ENCODE results near the gene SUPT3H. TPM values are rescaled to one million over a fixed set of nuclear protein-coding genes. Genes with fewer than 3 reads are reported as not detected.

SUPT3H gene
- total RNA-seq, 3 donors from 2014 or later (not counting 1 experiment from before 2014, with no cell fraction given), result 7.3 to 10.9 (median 9.9) TPM

DNA sequence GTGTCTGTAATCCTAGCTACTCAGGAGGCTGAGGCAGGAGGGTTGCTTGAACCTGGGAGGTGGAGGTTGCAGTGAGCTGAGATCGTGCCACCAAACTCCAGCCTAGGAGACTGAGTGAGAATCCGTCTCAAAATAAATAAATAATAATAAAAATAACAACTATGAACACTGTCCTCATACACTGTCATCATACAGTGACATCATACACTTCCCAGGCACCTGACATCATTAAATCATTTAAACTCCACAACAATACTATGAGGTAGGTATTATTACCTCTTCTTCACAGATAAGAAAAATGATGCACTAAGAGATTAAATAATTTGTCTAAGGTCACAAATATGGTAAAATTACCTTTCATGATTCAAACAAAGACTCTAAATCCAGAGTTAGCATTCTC is 250.5 kb downstream of the SUPT3H start:
- no peak overlapping the region for H3K27ac ChIP-seq (ENCODE audit: low read length)
- H3K9me3 Mint-ChIP-seq, result no peaks in the 10 kb centered on the region
- 100% methylated on average over 1 of the region's 2 CpGs for WGBS (ENCODE audit: insufficient coverage)
- no peaks in the 10 kb centered on the region for H3K4me1 ChIP-seq (ENCODE audit: control insufficient read depth, insufficient read depth, low read length)
- no peaks in the 10 kb centered on the region for H3K9me3 ChIP-seq (ENCODE audit: control insufficient read depth, insufficient read depth, low read length)
- ATAC-seq (no peak), DNase-seq (no peak)
- no peaks in the 10 kb centered on the region for H3K36me3 Mint-ChIP-seq
- no peaks in the 10 kb centered on the region for H3K4me1 Mint-ChIP-seq
- no peak overlapping the region for H3K4me3 ChIP-seq (ENCODE audit: low read length)
- intact Hi-C loops (cut with micrococcal nuclease), result no loop called here
- TF ChIP-seq, protein P1, sequence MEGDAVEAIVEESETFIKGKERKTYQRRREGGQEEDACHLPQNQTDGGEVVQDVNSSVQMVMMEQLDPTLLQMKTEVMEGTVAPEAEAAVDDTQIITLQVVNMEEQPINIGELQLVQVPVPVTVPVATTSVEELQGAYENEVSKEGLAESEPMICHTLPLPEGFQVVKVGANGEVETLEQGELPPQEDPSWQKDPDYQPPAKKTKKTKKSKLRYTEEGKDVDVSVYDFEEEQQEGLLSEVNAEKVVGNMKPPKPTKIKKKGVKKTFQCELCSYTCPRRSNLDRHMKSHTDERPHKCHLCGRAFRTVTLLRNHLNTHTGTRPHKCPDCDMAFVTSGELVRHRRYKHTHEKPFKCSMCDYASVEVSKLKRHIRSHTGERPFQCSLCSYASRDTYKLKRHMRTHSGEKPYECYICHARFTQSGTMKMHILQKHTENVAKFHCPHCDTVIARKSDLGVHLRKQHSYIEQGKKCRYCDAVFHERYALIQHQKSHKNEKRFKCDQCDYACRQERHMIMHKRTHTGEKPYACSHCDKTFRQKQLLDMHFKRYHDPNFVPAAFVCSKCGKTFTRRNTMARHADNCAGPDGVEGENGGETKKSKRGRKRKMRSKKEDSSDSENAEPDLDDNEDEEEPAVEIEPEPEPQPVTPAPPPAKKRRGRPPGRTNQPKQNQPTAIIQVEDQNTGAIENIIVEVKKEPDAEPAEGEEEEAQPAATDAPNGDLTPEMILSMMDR (IDR thresholded peaks at IDR 0.05), result no peak
- no peaks in the 10 kb centered on the region for H3K27me3 ChIP-seq (ENCODE audit: control insufficient read depth, insufficient read depth, low read length)
- no peak overlapping the region for H3K27ac Mint-ChIP-seq
- no peaks in the 10 kb centered on the region for H3K36me3 ChIP-seq (ENCODE audit: control insufficient read depth, insufficient read depth, low read length)
- no peaks in the 10 kb centered on the region for H3K27me3 Mint-ChIP-seq (ENCODE audit: low read depth in 2 of 2)
- H3K4me3 Mint-ChIP-seq, result no peak overlapping the region

DNA sequence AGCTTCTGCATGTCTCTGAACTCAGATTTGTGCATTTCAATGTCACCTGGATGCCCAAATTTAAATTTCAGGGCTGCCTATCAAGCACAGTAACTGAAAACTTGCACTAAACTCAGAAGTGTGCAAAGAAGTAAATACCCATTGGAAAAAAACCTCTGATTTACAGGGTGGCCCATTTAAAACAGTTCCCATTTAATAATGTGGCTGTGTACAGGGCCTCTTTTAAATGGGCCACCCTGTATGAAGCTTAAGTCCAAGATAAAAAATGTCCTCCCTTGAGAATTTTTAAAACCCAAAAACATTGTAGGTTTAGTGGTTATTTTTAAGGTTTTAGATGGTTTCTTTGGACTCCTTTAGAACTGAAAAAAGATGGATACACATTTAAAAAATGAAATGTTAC is 251.7 kb downstream of the SUPT3H start:
- no peaks in the 10 kb centered on the region for H3K4me1 ChIP-seq (ENCODE audit: control insufficient read depth, insufficient read depth, low read length)
- no peak overlapping the region for H3K27ac ChIP-seq (ENCODE audit: low read length)
- H3K27me3 ChIP-seq (ENCODE audit: control insufficient read depth, insufficient read depth, low read length), result no peaks in the 10 kb centered on the region
- Mint-ChIP-seq H3K9me3 (no peaks in the 10 kb centered on the region), H3K27ac (no peak overlapping the region), H3K36me3 (no peaks in the 10 kb centered on the region), H3K4me1 (no peaks in the 10 kb centered on the region), H3K4me3 (no peak overlapping the region), H3K27me3 (ENCODE audit: low read depth in 2 of 2) (no peaks in the 10 kb centered on the region)
- TF ChIP-seq, protein P1 (IDR thresholded peaks at IDR 0.05), result no peak
- DNase-seq (no peak), ATAC-seq (no peak)
- H3K4me3 ChIP-seq (ENCODE audit: low read length), result no peak overlapping the region
- H3K36me3 ChIP-seq (ENCODE audit: control insufficient read depth, insufficient read depth, low read length), result no peaks in the 10 kb centered on the region
- intact Hi-C loops (cut with micrococcal nuclease), result no loop called here
- no peaks in the 10 kb centered on the region for H3K9me3 ChIP-seq (ENCODE audit: control insufficient read depth, insufficient read depth, low read length)

DNA sequence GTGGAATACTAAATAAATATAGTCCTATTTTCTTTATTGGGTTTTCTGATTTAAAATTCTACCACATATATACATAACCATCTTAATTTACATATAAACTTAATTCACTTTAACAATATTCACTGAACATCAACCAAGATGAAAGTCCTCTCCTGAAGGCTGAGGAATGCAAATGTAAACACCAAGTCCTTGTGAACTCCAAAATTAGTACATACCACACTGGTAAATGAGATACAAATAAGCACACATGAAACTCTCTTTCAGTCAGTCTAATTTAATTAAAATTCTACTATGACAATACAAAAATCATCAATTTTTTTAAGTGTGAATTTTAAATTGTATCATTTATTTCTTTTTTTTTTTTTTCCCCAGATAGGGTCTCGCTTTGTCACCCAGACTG is 254.7 kb downstream of the SUPT3H start:
- Histone ChIP-seq H3K4me1 (ENCODE audit: control insufficient read depth, insufficient read depth, low read length) (no peaks in the 10 kb centered on the region), H3K4me3 (ENCODE audit: low read length) (no peak overlapping the region), H3K27me3 (ENCODE audit: control insufficient read depth, insufficient read depth, low read length) (no peaks in the 10 kb centered on the region), H3K36me3 (ENCODE audit: control insufficient read depth, insufficient read depth, low read length) (no peaks in the 10 kb centered on the region), H3K9me3 (ENCODE audit: control insufficient read depth, insufficient read depth, low read length) (no peaks in the 10 kb centered on the region), H3K27ac (ENCODE audit: low read length) (no peak overlapping the region)
- Mint-ChIP-seq H3K27ac (no peak overlapping the region), H3K36me3 (no peaks in the 10 kb centered on the region), H3K4me1 (no peaks in the 10 kb centered on the region), H3K9me3 (no peaks in the 10 kb centered on the region), H3K27me3 (ENCODE audit: low read depth in 2 of 2) (no peaks in the 10 kb centered on the region), H3K4me3 (no peak overlapping the region)
- no peak for ATAC-seq
- 100% methylated on average over 1 of the region's 1 CpG for WGBS (ENCODE audit: insufficient coverage)
- DNase-seq, result no peak
- TF ChIP-seq, protein P1 (IDR thresholded peaks at IDR 0.05), result no peak
- intact Hi-C loops (cut with micrococcal nuclease), result no loop called here

DNA sequence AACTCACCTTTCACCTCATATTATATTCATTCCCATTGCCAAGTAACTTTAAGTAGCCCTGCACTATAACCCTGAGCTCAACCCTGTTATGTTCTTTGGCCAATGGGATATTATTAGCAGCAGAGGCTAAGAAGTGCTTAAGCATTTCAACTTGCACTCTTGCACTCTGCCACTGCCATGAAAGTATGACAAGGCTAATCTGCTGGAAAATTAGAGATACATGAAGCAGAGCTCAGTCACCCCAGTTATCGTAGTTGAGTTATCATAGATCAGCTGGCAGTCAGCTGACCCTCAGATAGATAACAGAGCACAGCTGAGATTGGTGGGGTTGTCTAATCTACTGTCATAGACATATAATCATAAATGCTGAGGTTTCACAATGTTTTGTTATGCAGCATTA is 259.0 kb downstream of the SUPT3H start:
- DNase-seq, result no peak
- no peak overlapping the region for H3K27ac Mint-ChIP-seq
- intact Hi-C loops (cut with micrococcal nuclease), result no loop called here
- H3K4me3 Mint-ChIP-seq, result no peak overlapping the region
- no peaks in the 10 kb centered on the region for H3K27me3 Mint-ChIP-seq (ENCODE audit: low read depth in 2 of 2)
- peaks cover 7 to 13% of the 10 kb centered on the region in 2 donors for H3K4me1 Mint-ChIP-seq
- Histone ChIP-seq H3K4me1 (ENCODE audit: control insufficient read depth, insufficient read depth, low read length) (no peaks in the 10 kb centered on the region), H3K36me3 (ENCODE audit: control insufficient read depth, insufficient read depth, low read length) (no peaks in the 10 kb centered on the region), H3K9me3 (ENCODE audit: control insufficient read depth, insufficient read depth, low read length) (no peaks in the 10 kb centered on the region), H3K27ac (ENCODE audit: low read length) (no peak overlapping the region), H3K27me3 (ENCODE audit: control insufficient read depth, insufficient read depth, low read length) (no peaks in the 10 kb centered on the region), H3K4me3 (ENCODE audit: low read length) (no peak overlapping the region)
- WGBS (ENCODE audit: insufficient coverage), result 100% methylated on average over 1 of the region's 1 CpG
- no peaks in the 10 kb centered on the region for H3K9me3 Mint-ChIP-seq
- ATAC-seq, result no peak
- TF ChIP-seq, protein P1 (IDR thresholded peaks at IDR 0.05), result no peak
- no peaks in the 10 kb centered on the region for H3K36me3 Mint-ChIP-seq
